ENCODE data around the gene DNAJB2. TPM values are rescaled to one million over a fixed set of nuclear protein-coding genes. Genes with fewer than 3 reads are reported as not detected.

DNAJB2 gene
- total and polyA plus RNA-seq, 2 of the 8 experiments (the other 6 are each of a cell fraction or from before 2014, with no cell fraction given) = 21.0 to 26.3 TPM

- TF ChIP-seq RXRA (IDR thresholded peaks at IDR 0.05; ENCODE audit: insufficient read depth, low read depth, low read length) (no peak), GTF2F1 (IDR thresholded peaks at IDR 0.05; ENCODE audit: borderline replicate concordance, low read depth, low read length) (no peak), RFX5 (IDR thresholded peaks at IDR 0.05; ENCODE audit: borderline replicate concordance, low read depth, low read length) (no peak), JUN (IDR thresholded peaks at IDR 0.05; ENCODE audit: low read depth, low read length) (no peak), POLR2A (IDR thresholded peaks at IDR 0.05; ENCODE audit: control extremely low read depth in 1 of 2, low read depth in 2 of 2, low read length in 2 of 2) (no peak), SRF (IDR thresholded peaks at IDR 0.05; ENCODE audit: low read depth, low read length) (no peak), POLR2AphosphoS5 (IDR thresholded peaks at IDR 0.05; ENCODE audit: low read depth, low read length) (no peak), CTCF (IDR thresholded peaks at IDR 0.05; ENCODE audit: control extremely low read depth in 1 of 3, insufficient read depth in 1 of 3, low read depth in 1 of 3, low read length in 3 of 3) (peak in 2 of 3 experiments; percentile 90 to 97; a peak in 3 of 4 replicates), PHF8 (conservative IDR thresholded peaks at IDR 0.05; ENCODE audit: low read depth, low read length) (no peak), ATF2 (IDR thresholded peaks at IDR 0.05; ENCODE audit: low read length) (no peak), MAX (IDR thresholded peaks at IDR 0.05) (peak; percentile 54), CHD2 (IDR thresholded peaks at IDR 0.05; ENCODE audit: low read length) (no peak), RAD21 (IDR thresholded peaks at IDR 0.05 in 1 of 2, conservative IDR thresholded peaks at IDR 0.05 in 1 of 2; ENCODE audit: low read depth in 2 of 2, low read length in 2 of 2) (peak; percentile 72 to 77), CEBPB (IDR thresholded peaks at IDR 0.05; ENCODE audit: low read depth, low read length) (no peak), SAP30 (IDR thresholded peaks at IDR 0.05; ENCODE audit: insufficient read depth, insufficient replicate concordance, low read length) (no peak), NRF1 (IDR thresholded peaks at IDR 0.05; ENCODE audit: low read depth, low read length) (no peak), SUZ12 (IDR thresholded peaks at IDR 0.05; ENCODE audit: low read length) (no peak), KDM4A (IDR thresholded peaks at IDR 0.05; ENCODE audit: low read depth, low read length, severe bottlenecking) (peak; percentile 15), KDM5A (IDR thresholded peaks at IDR 0.05; ENCODE audit: low read length) (no peak), POU5F1 (IDR thresholded peaks at IDR 0.05; ENCODE audit: low read depth, low read length) (no peak), TBP (IDR thresholded peaks at IDR 0.05; ENCODE audit: low read depth, low read length) (no peak)
Measured at GRCh38 chr2:219298759-219299371, 19.7 kb downstream of the DNAJB2 start (continued).

All from H1 (cell line).